Osteocyte (in vitro differentiated cells): Measurements from ENCODE around the gene CINP. TPM values are rescaled to one million over a fixed set of nuclear protein-coding genes. Genes with fewer than 3 reads are reported as not detected.
A peak's percentile ranks its signal among the peaks of the same experiment; 100 is the strongest.
"Not testable (repeated sequence)": the region's sequence is repeated elsewhere in the genome, so short reads cannot be mapped to it uniquely, and the experiment has no call there.

Experiments used
- DNase-seq: peaks from one replicate; pipeline ENCODE4 v3.0.0; 2021; ENCODE audit warnings: mixed read lengths; ENCODE audit not compliant: unreplicated experiment; ENCODE audit errors: extremely low spot score
- H3K27ac Mint-ChIP-seq: one replicate; pipeline ENCODE4 v1.8.0; 2021; ENCODE audit warnings: mild to moderate bottlenecking, mixed read lengths; ENCODE audit not compliant: unreplicated experiment
- H3K27me3 Mint-ChIP-seq: one replicate; pipeline ENCODE4 v1.8.0; 2021; ENCODE audit warnings: mixed read lengths; ENCODE audit not compliant: unreplicated experiment
- H3K36me3 Mint-ChIP-seq: one replicate; pipeline ENCODE4 v1.8.0; 2021; ENCODE audit warnings: mixed read lengths; ENCODE audit not compliant: unreplicated experiment
- H3K4me1 Mint-ChIP-seq: one replicate; pipeline ENCODE4 v1.8.0; 2021; ENCODE audit warnings: mixed read lengths; ENCODE audit not compliant: unreplicated experiment
- H3K4me3 Mint-ChIP-seq: one replicate; pipeline ENCODE4 v1.8.0; 2021; ENCODE audit warnings: mild to moderate bottlenecking, moderate library complexity, mixed read lengths; ENCODE audit not compliant: unreplicated experiment
- H3K9me3 Mint-ChIP-seq: one replicate; pipeline ENCODE4 v1.8.0; 2021; ENCODE audit warnings: mixed read lengths; ENCODE audit not compliant: unreplicated experiment
- total RNA-seq: library from RNA; stranded (reverse); gene quantifications from 2 replicates; pipeline ENCODE4 v1.2.1, GENCODE V29; 2021
- TF ChIP-seq, protein P1 (sequence below): fragments of 200-600 bp; sonication (generic); IDR thresholded peaks from 2 replicates; pipeline ENCODE4 v1.5.0; 2021; ENCODE audit warnings: antibody characterized with exemption, mild to moderate bottlenecking, moderate library complexity

The CINP gene
- total RNA-seq, 1 donor from 2014 or later: 30.7 TPM

DNA sequence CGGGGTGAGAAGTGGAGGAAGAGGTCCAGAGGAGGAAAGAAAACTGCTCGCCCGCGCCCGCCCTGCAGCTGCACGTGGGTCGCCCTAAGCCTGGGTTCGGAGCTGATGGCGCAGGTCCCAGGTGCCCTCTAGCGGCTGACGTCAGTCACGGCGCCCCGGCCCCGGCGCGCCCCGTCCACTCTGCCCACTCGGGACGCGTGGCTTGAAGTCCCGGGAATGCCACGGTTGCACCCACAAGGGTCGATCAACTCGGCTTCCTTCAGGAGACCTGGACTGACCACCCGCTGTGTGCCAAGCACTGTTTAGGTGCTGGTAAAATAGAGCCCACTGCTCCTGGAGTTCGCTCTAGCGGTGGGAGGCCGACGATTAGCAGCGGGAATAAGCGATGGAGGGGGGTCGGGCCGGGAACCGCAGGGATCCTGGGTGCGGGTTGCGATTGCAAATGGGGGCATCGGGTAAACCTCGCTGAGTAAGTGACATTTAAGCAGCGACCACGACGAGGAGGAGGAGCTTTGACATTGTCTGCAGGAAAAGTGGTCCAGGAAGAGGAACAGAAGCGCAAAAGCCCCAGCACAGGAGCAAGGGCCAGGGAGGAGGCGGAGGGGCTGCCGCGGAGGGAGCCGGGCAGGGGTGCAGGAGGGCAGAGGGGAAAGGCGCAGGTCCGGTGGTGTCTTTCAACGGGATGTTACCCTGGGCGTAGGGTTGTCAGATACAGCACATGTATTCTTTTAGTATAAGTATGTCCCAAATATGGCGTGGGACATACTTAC lies 48.3 kb downstream of the CINP start:
- DNase-seq: peak; percentile 92
- no peak overlapping the region for H3K27ac Mint-ChIP-seq

DNA sequence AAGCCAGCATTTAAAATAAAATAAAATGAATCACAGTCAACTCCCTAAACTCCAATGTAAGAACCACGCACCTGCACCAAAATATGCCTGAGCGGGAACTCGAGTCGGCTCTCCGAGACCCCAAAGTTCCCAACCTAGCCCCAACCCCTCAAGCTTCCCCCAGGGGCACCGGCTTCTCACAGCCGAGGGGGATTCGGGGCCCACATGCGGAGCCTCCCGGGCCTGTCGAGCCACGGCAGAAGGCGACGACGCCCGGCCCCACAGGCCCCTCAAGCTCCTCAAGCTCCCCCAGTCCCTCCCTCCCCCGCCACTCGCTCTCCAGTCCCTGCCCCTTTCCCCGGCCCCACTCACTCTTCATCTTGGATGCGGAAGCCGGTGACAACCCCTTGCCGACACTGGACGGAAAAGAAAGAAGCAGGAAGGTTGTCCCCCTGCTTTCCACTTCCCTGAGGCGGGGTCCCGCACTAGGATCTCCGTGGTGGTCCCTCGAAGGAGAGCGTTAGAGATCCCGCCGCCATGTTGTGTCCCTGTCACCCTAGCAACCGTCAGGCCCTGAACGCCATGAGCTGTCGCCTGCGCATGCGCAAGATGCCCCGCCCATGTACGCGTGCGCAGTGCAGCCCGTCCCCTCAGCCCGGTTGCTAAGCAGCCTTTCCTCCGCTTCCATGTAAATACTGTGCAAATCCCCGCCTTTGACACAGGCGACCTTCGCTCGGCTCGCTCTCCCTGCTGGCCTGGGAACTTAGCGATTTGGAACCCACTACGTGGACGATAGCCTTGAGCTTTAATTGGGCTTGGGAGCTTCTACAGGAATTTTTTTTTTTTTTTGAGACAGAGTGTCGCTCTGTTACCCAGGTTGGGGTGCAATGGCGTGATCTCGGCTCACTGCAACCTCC lies 57.8 kb downstream of the CINP start, which contains the start of gene MOK:
Gene MOK (minus strand): TSS at position 554 of the 896 bp plus-strand sequence. CDS start 196 bp downstream, at position 358.
- Mint-ChIP-seq H3K36me3 (no peaks in the 10 kb centered on the region), H3K9me3 (no peaks in the 10 kb centered on the region), H3K4me3 (peak within 1 kb of the TSS; percentile 95), H3K27ac (peak within 1 kb of the TSS; percentile 97), H3K4me1 (peaks cover 11% of the 10 kb centered on the region), H3K27me3 (no peaks in the 10 kb centered on the region)
- DNase-seq: peak; percentile 100
- TF ChIP-seq, protein P1, sequence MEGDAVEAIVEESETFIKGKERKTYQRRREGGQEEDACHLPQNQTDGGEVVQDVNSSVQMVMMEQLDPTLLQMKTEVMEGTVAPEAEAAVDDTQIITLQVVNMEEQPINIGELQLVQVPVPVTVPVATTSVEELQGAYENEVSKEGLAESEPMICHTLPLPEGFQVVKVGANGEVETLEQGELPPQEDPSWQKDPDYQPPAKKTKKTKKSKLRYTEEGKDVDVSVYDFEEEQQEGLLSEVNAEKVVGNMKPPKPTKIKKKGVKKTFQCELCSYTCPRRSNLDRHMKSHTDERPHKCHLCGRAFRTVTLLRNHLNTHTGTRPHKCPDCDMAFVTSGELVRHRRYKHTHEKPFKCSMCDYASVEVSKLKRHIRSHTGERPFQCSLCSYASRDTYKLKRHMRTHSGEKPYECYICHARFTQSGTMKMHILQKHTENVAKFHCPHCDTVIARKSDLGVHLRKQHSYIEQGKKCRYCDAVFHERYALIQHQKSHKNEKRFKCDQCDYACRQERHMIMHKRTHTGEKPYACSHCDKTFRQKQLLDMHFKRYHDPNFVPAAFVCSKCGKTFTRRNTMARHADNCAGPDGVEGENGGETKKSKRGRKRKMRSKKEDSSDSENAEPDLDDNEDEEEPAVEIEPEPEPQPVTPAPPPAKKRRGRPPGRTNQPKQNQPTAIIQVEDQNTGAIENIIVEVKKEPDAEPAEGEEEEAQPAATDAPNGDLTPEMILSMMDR: no peak

More for the DNA sequence above, 48.3 kb downstream of the CINP start:
- Mint-ChIP-seq H3K27me3 (no peaks in the 10 kb centered on the region), H3K4me3 (peak overlapping the region; percentile 72), H3K9me3 (no peaks in the 10 kb centered on the region), H3K4me1 (peaks cover 43% of the 10 kb centered on the region), H3K36me3 (no peaks in the 10 kb centered on the region)
- TF ChIP-seq, protein P1: peak; percentile 99

DNA sequence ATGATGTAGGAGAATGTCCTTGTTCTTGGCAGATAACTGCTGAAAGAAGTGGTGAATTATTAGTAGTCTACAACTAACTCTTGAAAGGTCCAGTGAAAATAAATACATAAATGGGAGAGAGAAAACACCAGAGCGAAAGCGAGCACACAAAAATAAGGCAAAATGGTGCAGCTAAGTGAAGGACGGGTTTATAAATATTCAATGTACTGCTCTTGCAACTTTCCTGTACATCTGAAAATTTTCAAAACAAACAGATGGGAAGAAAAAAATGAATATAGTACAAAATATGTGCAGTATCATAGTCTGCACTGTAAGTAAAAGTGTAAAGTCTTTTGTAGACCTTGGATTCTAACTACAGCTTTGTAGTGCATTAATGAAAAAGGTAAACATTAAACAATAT lies 59.0 kb downstream of the CINP start:
- Mint-ChIP-seq H3K9me3 (no peaks in the 10 kb centered on the region), H3K36me3 (no peaks in the 10 kb centered on the region), H3K27me3 (no peaks in the 10 kb centered on the region), H3K27ac (no peak overlapping the region), H3K4me1 (peaks cover 11% of the 10 kb centered on the region), H3K4me3 (peak overlapping the region; percentile 60)
- DNase-seq: no peak
- TF ChIP-seq, protein P1: no peak

DNA sequence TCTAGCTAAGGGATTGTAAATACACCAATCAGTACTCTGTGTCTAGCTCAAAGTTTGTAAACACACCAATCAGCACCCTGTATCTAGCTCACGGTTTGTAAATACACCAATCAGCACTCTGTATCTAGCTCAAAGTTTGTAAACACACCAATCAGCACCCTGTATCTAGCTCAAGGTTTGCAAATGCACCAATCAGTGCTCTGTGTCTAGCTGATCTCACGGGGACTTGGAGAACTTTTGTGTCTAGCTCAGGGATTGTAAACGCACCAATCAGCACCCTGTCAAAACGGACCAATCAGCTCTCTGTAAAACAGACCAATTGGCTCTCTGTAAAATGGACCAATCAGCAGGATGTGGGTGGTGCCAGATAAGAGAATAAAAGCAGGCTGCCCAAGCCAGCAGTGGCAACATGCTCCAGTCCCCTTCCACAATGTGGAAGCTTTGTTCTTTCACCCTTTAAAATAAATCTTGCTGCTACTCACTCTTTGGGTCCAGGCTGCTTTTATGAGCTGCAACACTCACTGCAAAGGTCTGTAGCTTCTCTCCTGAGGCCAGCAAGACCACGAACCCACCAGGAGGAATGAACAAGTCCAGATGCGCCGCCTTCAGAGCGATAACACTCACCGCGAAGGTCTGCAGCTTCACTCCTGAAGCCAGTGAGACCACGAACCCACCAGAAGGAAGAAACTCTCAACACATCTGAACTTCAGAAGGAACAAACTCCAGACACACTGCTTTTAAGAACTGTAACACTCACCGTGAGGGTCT lies 64.2 kb downstream of the CINP start:
- H3K4me1 Mint-ChIP-seq, H3K27me3 Mint-ChIP-seq, H3K36me3 Mint-ChIP-seq, H3K27ac Mint-ChIP-seq, H3K9me3 Mint-ChIP-seq, DNase-seq, H3K4me3 Mint-ChIP-seq: not testable (repeated sequence)

Other genes starting within 250 kb of the CINP start
- 27.4 and 29.8 TPM in 2 replicates for gene WDR20, start 223.0 kb downstream of the CINP start, total RNA-seq
- gene MOK, start 57.7 kb downstream of the CINP start, total RNA-seq: 5.8 and 9.5 TPM in 2 replicates
- gene ZNF839, start 43.1 kb downstream of the CINP start, total RNA-seq: 9.3 and 10.1 TPM in 2 replicates
- 26.9 and 32.9 TPM in 2 replicates for gene TECPR2, start 51 bp upstream of the CINP start, total RNA-seq
- gene ANKRD9, start 146.9 kb upstream of the CINP start, total RNA-seq: 12.6 and 13.6 TPM in 2 replicates
- 23.6 and 27.4 TPM in 2 replicates for gene RCOR1, start 229.8 kb upstream of the CINP start, total RNA-seq